Measurements from ENCODE around the gene DENND1B. TPM values are rescaled to one million over a fixed set of nuclear protein-coding genes. Genes with fewer than 3 reads are reported as not detected.

DENND1B gene
- total and polyA plus RNA-seq, 2 of the 8 experiments (the other 6 are each of a cell fraction or from before 2014, with no cell fraction given): 0.74 to 3.3 TPM

GRCh38 chr1:197771386-197771785 is 3.9 kb downstream of the DENND1B start (continued):
- TF ChIP-seq ASH2L (IDR thresholded peaks at IDR 0.05; ENCODE audit: low read length) (no peak), RAD21 (IDR thresholded peaks at IDR 0.05 in 1 of 2, conservative IDR thresholded peaks at IDR 0.05 in 1 of 2; ENCODE audit: low read depth in 2 of 2, low read length in 2 of 2) (no peak), E2F6 (IDR thresholded peaks at IDR 0.05) (no peak), CTBP2 (IDR thresholded peaks at IDR 0.05; ENCODE audit: borderline replicate concordance, insufficient read depth, insufficient read length, low read length) (no peak)

Measured in H1 (cell line).